NCI-H510A (cell line): Measurements from ENCODE around the gene ZNF568.

Experiments used
- DNase-seq: peaks from one replicate; lab custom pipeline; 2025; lab: John Stamatoyannopoulos, UW

Gene ZNF568

GRCh38 chr19:36915992-36916830, at the start of gene ZNF568, which contains the start of gene ZNF829:
Gene ZNF568, plus strand, starts transcription at chr19:36916332. Its CDS starts 6,439 bp downstream, at chr19:36922771.
Gene ZNF829, minus strand, starts transcription at chr19:36916291. Its CDS starts 1,124 bp downstream, at chr19:36915167.
- DNase-seq = peak; percentile 77

GRCh38 chr19:36876993-36877938, 38.9 kb upstream of the ZNF568 start:
- no peak for DNase-seq

GRCh38 chr19:36891768-36892357, 24.3 kb upstream of the ZNF568 start:
- no peak for DNase-seq

- DNase-seq = no peak
These were observed 21.2 kb upstream of the ZNF568 start for GRCh38 chr19:36894849-36895383.

- no peak for DNase-seq
These were observed 17.7 kb upstream of the ZNF568 start for GRCh38 chr19:36898422-36898821.

GRCh38 chr19:36916991-36917390, 859 bp downstream of the ZNF568 start:
- no peak for DNase-seq

- no peak for DNase-seq
These were observed 2.0 kb downstream of the ZNF568 start for GRCh38 chr19:36918090-36918489.

GRCh38 chr19:36931684-36932083, 15.6 kb downstream of the ZNF568 start:
- no peak for DNase-seq

- no peak for DNase-seq
These were observed 23.0 kb downstream of the ZNF568 start for GRCh38 chr19:36939153-36939552.

- DNase-seq = no peak
These were observed 34.4 kb downstream of the ZNF568 start for GRCh38 chr19:36950335-36951119.

GRCh38 chr19:36962346-36962745, 46.2 kb downstream of the ZNF568 start:
- no peak for DNase-seq

- no peak for DNase-seq
These were observed 47.1 kb downstream of the ZNF568 start for GRCh38 chr19:36963280-36963679.

GRCh38 chr19:36972571-36972970, 56.4 kb downstream of the ZNF568 start:
- DNase-seq = no peak

GRCh38 chr19:36973021-36973843, 57.1 kb downstream of the ZNF568 start:
- DNase-seq = no peak

GRCh38 chr19:36973844-36974195, 57.7 kb downstream of the ZNF568 start:
- no peak for DNase-seq

- no peak for DNase-seq
These were observed 70.0 kb downstream of the ZNF568 start for GRCh38 chr19:36986131-36986530.

- DNase-seq = peak; percentile 39
These were observed 70.5 kb downstream of the ZNF568 start for GRCh38 chr19:36986601-36987000.

- DNase-seq = no peak
These were observed 71.0 kb downstream of the ZNF568 start for GRCh38 chr19:36987091-36987490.

GRCh38 chr19:36997152-36997842, 81.2 kb downstream of the ZNF568 start:
- no peak for DNase-seq

- DNase-seq = no peak
These were observed 81.7 kb downstream of the ZNF568 start for GRCh38 chr19:36997843-36998235.
